Measurements from ENCODE around the gene ARFGEF3.

- TF ChIP-seq CTCF (conservative IDR thresholded peaks at IDR 0.05 in 1 of 2, IDR thresholded peaks at IDR 0.05 in 1 of 2; ENCODE audit: low read depth in 1 of 2, low read length in 2 of 2) = no peak
- TF ChIP-seq EZH2 (IDR thresholded peaks at IDR 0.05; ENCODE audit: low read length, missing control alignments) = no peak
Measured at GRCh38 chr6:138159246-138159645, 2.5 kb upstream of the ARFGEF3 start.
